Activated T-helper 1 cell treated with anti-CD3 and anti-CD28 coated beads, Interleukin-2, amount 50 U/mL, for 16 hours (primary cell): ENCODE data around the gene ADARB2.
"Not testable (repeated sequence)": the region's sequence is repeated elsewhere in the genome, so short reads cannot be mapped to it uniquely, and the experiment has no call there.

ENCODE experiments used
- DNase-seq, 2 donors: peaks; one replicate each; pipeline ENCODE4 v3.0.0-alpha.2; 2020; ENCODE audit warnings: low read depth in 1 of 2, low spot score in 1 of 2

Gene ADARB2

DNA sequence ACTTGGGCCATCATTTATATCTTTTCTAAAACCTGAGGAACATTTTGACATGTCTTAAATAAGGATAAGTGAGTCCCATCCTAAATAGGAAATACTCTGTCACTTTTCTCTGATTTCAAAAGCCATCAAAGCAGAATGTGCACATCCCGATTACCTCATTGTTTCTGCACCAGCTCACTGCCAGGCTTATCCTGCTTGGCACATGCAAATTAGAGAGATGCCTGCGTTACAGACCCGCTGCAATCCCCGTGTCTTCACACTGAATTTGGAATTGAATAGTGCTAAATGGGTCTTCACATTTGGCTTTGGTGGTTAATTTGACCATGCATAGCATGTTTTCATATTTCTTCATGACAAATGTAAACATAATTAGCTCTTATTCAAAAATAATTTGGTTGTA is 401.7 kb downstream of the ADARB2 start:
- DNase-seq: no peak

DNA sequence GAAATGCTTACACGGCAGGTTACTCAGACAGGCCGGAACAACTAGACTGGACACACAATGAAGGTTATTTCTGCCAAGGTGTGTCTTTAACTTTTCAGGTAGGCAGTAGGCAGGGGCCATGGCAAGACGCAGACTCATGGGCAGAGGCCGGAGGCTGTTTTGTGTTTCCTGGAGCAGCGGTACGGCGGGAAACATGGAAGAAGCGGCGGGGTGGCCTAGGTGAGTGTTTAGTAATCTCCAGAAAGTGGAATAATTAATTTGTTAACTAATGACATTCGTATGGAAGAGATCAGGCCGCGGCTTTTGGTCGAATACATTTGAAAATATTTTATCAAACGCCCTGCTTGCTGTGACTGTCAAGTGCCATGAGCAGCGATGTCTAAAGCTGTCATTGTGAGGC is 403.3 kb downstream of the ADARB2 start:
- no peak for DNase-seq

DNA sequence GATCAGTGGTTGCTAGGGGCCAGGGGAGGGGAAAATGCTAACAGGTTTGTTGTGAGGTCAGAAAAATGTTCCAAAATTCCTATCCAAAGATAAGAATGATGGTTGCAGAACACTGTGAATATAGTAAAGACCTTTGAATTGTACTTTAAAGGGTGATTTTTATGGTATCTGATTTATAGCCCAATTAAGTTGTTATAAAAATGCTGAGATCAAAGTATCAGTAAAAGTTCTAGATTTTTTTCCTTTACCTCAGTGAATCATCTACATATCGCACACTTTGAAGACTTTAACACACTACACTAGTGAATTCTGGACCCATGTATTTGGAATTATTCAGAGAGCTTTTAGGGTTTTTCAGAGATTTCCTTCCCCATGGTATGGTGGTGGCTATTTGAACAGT is 405.8 kb downstream of the ADARB2 start:
- no peak for DNase-seq

DNA sequence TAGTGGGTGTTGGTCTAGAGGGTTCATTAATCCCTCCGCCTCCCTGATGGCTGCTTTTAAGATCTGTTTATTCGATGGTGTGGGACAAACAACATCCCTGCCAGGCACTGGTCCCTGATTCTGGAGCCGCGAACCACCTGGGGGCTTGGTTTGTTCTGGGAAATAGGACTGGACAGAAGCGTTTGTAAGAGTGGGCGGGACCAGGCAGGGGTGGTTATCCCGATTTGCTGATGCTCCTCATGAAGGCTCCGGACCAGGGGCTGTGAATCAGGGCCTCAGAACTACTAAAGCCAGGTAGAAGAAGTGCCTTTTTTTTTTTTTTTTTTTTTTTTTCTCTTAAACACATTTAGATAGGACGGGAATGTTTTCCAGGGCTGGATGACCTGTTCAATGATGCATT is 407.7 kb downstream of the ADARB2 start:
- no peak for DNase-seq

DNA sequence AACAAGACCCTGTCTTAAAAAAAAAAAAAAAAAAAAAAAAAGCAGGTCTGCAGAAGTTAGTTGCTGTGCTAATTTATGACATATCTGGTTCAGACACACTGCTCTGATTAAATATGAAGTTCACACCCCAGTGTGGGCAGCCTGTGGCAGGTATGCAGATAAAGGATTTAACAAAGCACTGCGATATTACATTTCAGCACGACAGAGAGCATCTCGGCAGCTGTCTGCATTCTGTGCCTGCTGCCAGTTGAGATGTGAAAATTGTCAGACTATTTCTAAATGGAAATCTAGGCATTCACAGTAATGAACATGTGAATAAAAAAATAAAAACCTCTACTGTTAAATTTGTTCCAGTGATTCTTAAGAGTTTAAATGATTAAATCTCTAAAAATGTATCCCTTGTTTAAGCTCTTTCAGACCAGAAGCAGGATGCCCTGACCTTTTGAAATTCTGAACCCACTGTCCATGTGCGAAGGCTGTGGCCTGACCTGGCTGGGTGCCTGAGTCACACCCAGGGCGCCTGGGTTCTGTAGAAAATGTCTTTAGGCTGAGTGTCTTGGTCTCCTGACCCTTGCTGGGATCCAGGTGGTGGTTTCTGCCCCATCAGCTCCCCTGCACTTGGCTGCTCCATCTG is 408.2 kb downstream of the ADARB2 start:
- DNase-seq: no peak

DNA sequence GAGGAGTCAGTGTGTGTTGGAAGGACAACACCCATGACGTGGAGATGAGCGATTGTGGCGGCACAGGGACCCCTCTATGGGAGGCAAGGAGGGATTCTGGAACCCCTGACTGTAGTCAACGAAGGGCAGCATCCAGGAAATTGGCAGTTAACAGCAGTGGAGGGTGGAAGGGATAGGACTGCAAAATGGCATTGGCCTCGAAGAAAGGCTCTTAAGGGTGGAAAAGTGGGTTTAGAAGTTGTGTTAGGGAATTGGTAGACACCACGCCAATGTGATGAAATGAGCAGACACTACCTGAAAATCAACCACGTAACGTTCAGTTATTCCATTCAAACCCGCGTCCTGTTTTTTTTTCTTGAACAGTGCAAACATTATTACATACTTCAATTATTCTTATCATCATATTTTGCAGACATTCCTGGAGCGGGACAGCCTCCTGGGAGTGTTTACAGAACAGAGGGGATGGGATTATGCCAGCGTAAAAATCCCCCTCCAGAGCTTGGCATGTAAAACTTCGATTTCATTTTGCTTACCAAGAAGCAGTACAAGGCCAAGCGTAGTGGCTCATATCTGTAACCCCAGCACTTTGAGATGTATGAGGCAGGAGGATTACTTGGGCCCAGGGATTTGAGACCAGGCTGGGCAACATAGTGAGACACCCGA is 409.0 kb downstream of the ADARB2 start:
- DNase-seq: no peak

DNA sequence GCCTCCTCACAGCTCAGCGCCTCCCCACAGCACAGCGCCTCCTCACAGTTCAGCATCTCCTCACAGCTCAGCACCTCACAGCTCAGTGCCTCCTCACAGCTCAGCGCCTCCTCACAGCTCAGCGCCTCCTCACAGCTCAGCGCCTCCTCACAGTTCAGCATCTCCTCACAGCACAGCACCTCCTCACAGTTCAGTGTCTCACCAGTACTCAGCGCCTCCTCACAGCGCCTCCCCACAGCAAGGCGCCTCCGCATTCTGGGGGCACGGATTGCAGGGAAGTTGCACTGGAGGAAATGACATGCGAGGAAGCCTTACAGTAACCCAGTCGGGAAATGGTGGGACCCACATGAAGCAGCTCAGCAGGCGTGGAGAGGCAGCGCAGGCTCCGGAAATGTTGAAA is 409.6 kb downstream of the ADARB2 start:
- DNase-seq: no peak

DNA sequence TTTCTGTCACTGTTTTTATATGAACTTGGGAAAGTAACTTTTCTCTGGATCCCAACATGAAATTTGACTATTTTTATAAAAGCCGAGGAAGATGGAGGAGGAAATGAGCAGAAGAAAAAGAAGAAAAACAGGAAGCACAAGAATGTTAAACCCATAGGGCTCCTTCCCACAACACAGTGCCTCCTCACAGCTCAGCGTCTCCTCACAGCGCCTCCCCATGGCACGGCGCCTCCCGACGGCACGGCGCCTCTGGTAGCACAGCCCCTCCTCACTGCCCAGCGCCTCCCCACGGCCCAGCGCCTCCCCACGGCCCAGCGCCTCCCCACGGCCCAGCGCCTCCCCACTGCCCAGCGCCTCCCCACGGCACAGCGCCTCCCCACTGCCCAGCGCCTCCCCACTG is 410.8 kb downstream of the ADARB2 start:
- DNase-seq: not testable (repeated sequence)

DNA sequence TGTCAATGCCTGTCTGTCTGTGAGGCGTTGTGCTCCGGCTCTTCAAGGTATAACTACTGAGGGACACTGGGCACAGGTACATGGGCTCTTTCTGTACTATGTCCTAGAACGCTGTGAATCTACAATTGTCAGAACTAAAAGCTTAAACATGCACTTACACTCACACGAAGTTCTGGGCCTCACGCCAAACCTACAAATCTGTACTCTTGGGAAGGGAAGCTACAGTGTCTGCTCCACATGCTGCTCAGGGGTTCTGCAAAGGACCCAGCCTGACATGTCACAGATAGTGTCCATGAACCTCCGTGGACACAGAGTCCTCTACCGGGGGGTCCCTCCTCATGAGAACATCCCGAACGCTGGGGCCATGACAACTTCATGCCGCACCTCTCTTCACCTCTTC is 412.4 kb downstream of the ADARB2 start:
- DNase-seq: no peak

DNA sequence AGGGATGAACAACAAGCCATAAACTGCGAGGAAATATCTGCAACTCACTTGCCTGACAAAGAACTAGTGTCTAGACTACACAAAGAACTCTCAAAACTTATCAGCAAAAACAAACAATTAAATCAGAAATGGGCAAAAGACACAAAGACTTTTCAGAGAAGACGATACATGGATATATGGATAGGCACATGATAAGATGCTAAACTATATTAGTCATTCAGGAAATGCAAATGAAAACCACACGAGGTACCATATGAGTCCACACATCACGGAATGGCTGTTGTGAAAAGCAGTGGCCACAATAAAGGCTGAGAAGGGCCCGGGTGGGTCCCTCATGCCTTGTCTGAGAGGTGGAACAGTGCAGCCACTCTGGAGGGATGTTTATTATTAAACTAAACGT is 413.4 kb downstream of the ADARB2 start:
- DNase-seq: no peak

DNA sequence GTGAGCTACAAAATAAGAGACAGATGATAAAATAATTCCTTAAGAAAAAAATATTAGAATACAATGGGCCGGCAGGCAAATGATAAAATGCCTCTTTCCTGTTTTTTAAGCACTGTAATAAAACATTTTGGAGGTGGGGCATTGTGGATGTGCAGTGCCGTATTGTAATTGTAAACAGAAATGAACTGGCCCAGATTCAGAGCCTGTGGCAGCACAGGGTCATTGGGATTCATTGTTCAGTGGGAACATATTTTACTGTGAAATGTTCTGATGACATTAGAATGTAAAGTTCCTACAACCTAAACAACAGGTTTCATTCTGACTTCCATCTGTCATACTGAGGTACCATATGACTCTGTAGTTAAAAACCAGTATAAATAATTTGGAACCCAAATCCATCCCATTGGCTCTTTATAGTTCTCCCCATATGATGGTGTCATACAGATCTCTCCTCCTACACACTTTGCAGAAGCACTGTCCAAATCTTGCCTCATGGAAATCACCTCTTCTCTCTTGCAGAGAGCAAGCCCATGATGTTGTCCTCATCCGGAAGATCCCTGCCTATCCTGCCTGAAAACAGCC is 416.5 kb downstream of the ADARB2 start:
- DNase-seq: no peak

DNA sequence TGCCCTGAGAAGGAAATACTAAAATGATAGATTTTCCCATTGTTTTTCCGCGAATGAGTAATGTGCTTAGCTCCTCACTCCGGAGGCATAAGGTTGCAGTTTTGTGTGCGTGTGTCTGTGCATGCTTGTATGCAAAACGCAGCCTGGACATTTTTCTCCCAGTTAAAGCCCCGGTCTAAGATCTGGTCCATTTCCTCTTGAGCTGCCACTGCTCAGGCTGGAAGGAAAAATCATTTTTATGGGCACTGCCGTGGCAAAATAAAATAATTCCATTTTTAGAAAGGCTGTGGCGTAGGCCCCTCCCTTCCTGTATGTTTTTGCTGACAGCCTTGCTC is 420.5 kb downstream of the ADARB2 start:
- DNase-seq: no peak

DNA sequence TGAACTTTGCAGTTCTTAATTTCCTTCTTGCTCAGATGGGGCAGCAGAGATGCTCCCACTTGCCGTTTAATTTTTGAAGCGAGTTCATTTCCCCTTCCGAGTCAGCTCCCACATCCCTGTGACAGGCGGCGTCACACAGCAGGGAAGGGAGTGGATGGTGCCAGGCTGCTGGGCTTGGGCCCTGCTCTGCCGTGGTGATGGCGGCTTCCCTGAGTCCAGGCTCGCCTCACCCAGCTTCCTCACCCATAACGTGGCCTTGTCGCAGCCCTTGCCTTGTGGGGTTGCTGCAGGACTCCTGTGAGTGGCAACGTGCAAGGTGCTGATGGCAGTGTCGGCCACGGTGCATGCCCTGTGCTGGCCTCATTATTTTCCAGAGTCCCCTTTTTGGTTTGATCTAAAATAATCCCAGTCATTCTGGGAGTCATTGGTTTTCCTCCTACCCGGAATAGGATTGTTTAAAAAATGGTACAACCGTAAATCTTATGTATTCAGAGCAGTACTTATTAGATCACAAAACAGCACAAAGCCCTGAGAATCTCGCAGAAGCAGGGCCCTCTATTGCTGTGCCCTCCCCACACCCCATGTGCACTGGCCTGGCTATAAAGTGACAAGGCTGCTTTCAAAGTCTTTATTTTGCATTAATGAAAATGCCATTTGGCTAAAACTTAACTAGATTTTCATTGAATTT is 421.1 kb downstream of the ADARB2 start:
- no peak for DNase-seq

DNA sequence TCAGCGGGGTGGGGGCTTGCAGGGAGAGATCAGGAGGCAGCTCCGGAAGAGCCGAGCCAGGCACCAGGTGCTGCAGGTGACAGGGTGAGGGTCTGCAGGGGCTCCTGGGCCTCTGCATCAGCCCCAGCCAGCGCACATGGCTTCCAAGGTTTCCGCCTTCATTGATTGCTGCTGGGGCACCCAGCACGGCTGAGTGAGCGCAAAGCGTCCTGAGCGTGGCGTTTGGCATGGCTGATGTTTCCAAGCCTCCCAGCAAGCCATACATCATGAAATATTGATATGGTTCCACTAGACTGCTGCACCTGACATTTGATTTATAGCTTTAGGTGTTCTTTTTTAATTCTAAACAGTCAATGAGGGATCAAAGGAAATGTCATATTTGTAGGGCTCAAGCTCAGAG is 422.1 kb downstream of the ADARB2 start:
- no peak for DNase-seq

DNA sequence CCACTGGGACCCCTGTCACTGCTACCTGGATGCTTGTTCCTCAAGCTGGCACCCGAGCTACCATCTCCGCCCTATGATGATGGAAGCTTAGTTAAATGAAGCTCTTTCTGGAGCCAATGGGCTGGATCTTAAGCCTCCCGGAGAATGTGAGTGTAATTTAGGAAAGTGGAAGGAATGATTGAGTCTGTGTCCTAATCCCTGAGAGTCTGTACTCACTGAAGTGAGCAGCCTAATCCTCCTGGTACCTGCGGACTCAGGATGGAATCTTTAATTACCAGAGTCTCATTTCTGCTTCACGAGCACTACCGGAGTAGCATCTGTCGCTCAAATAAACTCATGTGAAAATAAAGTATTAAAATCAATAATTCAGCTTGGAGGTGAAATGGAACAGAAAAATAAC is 425.6 kb downstream of the ADARB2 start:
- no peak for DNase-seq

DNA sequence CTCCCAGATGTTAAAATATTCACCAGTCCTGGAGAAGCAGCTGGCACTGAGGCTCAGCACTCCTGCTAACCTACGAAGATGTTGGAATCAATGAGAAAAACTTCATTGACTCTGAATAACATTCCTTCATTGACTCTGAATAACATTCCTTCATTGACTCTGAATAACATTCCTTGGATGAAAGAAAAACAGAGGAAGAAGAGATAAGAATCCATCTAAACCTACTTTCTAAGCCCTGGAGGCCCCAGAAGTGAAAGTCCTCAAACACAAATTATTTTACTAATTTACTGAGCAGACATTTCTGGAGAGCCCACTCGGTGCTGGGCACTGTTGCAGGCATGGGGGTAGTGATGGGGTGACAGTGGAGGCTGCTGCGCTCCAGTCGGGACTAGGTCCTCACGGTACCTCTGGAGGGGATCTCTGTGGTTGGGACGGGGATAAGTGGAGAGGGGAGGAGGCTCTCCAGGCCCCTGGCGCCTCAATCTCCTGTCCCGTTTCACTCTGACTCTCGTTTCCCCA is 427.0 kb downstream of the ADARB2 start:
- DNase-seq: no peak

DNA sequence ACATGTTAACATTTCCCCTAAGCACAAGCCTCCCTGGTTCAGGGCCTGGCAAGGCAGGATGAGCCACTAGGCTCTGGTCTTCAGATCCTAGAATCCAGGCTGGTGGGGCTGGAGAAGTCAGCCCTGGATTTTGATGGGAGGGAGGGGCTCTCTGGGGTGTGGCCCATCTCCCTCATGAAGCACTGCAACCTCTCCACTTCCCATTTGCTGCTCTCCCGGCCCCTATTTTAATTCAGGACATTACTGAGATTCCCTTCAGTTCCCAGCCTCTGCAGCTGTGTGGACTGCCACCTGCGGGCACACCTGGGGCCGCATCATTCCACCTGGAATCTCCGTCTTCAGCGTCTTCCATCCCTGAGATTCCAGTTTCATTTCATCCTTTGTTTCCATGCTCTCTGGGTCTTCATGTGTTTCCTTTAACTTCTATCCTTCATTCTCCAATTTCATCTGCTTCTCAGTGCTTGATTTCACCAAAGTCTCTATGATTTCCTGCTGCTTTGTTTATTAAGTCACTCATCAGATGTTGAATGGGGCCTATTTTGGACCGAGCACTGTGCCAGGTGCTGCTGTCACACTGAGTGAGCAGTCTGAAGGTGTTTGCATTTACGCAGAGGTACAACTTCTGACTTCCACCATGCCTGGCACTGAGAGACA is 427.6 kb downstream of the ADARB2 start:
- no peak for DNase-seq

DNA sequence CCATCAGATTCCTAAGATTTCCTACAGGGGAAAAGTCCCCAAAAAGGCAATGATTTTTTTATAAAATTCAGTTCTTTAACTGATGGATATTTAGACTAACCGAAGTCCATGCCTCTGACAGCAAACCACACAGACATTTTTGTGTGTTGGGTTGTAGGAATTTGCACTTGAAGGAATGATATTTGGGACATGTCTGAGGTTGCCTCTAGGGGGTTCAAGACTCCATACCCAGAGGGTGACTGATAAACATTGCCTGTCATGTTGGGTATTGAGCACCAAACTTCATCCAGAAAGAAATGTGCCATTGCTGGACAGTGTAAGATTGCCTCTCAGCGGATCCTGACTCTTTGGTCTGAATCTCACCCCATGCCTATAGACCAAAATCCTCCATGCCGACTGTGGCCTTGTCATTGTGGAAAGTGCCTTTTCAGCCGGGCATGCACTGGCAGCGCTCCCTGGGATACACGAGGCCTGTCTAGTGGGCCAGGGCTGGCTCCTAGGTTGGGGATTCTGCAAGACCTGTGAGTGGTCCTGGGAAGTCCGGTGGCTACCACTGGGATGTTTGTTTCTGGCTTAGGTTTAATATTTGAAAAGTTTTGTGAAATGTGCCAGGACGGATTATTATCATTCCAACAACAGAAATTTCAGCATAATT is 428.2 kb downstream of the ADARB2 start:
- DNase-seq: no peak

DNA sequence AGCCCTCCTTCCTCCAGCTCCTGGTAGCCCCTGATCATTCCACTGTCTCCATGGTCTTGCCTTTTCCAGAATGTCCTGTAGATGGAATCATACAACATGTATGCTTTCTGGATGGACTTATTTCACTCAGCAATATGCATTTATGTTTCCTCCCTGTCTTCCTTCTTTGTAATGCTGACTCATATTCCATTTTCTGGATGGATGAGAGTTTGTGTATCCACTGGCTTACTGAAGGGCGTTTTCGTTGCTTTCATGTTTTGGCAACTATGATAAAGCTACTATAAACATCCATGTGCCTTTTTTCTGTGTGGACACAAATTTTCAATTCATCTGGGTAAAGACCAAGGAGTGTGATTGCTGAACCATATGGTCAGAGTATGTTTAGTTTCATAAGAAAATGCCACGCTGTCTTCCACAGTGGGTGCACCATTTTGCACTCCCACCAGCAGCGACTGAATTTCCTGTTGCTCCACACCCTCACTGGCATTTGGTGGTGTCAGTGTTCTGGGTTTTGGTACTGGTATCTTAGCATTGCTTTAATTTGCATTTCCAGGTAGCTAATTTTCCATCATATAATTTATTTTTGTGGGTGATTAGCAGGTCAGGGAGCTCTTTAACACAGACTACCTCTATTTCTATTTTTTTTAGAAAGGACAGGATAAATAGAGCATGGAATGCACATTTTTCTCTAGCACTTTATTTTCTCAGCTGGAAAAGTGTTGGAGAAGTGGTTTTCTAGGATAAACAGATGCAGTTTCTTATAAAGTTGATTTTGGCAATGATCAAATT is 429.0 kb downstream of the ADARB2 start:
- DNase-seq: no peak

DNA sequence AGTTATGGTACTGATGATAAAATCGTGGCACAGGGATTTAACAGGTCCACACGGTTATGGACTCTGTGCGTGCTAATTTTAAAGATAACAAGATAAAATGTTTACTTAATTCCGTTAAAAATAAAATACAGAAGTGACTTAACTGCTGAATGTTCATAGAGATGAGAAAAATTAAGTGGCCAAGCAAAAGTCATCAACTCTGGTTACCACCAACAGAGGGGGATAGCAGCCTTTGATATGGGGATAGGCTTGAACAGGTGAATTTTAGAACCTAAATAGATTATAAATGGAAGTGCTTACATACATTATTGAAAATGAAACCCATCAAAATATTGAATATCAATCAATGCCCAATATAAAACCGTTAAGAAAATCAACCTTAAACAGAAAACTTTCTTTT is 436.2 kb downstream of the ADARB2 start:
- no peak for DNase-seq
